Stimulated activated CD4-positive, alpha-beta T cell treated with anti-CD3 and anti-CD28 coated beads, Interleukin-1b, Interleukin-23, amount 100 ng/mL, for 4 hours (primary cell): ENCODE measurements around the gene CEP41.

Experiments used
- DNase-seq, 2 donors: peaks; one replicate each; pipeline ENCODE4 v3.0.0-alpha.2; 2020; ENCODE audit warnings: low read depth in 2 of 2

CEP41 gene

DNA sequence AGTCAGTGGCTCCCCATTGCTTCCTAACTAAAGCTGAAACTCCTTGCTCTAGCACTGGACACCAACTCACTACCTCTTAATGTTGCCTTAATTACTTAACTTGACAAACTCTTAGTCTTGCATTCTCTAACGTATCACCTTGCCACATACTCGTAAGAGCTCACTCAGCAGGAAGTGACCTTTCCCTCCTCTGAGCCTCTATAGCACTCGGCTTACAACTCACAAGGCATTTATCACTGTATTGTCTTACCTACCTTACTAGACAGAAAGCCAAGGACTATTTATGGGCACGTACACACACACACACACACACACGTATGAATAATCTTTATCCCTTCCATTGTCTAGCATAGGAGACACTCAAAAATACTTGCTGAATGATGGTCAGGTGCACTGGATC, 21.2 kb downstream of the CEP41 start:
- no peak for DNase-seq

DNA sequence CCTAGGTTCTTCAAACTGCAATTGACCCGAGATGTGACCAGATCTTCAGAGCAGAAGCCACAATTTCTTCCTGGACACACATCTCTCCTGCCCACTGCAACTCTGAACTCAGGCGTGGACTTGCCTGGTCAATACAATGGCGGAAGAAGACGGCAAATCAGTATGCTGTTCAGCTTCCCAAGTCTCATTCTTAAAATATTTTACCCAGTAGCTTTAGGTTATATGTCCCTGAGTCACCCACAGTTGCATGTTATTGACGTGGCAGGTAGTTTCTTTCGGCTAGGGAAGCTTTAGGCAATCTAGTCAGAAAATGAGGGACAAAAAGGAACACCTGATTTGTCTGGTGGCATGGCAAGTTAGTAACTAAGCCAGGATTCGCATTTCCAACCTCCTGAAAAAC, 22.5 kb downstream of the CEP41 start:
- DNase-seq, result no peak

DNA sequence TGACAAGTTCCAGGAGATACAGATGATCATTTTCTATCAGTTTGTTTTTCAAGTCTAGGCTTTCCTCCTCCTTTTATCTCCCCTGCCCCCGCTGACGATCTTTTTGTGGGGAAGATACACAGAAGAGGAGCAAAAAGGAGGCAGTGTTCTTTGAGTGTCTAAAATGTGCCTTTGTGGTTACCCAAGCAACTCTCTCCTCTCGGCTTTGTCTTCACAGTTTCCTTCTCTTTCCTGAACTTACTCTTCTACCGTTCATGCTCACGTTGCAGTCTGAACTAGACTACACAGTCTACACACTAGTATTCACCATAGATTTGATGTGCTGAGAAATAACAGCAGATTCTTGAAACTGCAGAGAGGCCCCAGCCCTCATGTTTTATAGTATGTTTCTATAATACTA, 23.6 kb downstream of the CEP41 start:
- DNase-seq, result no peak

DNA sequence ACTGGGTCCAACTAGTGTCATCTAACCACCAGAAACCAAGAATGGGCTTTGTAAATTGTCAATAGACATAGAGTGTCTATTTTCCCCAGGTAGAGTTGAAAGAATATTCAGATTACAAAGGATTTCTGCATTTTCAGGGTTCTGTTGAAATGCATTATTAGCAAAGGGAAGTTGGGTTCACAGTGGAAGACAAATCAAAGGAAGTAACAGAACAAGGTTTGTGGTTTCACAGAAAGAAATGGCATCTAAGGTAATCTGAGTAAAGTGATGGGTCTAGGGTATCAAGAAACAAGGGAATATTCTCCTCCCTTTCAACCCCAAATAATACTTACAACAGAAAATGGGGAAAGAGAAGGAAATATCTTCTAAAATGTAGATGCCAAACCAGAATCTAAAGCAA, 25.8 kb downstream of the CEP41 start:
- no peak for DNase-seq

DNA sequence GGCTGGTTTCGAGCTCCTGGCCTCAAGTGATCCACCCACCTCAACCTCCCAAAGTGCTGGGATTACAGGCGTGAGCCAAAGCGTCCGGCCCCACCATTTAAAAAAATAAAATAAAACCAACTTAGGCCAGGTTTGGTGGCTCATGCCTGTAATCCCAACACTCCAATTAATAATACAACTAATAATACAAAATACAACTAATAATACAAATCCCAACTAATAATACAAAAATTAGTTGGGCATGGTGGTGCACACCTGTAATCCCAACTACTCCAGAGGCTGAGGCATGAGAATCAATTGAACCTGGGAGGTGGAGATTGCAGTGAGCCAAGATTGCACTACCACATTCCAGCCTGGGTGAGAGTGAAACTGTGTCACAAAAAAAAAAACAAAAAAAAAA, 27.6 kb downstream of the CEP41 start:
- no peak for DNase-seq

- DNase-seq, result no peak
These were observed 29.8 kb downstream of the CEP41 start for GRCh38 chr7:130410868-130411541.

DNA sequence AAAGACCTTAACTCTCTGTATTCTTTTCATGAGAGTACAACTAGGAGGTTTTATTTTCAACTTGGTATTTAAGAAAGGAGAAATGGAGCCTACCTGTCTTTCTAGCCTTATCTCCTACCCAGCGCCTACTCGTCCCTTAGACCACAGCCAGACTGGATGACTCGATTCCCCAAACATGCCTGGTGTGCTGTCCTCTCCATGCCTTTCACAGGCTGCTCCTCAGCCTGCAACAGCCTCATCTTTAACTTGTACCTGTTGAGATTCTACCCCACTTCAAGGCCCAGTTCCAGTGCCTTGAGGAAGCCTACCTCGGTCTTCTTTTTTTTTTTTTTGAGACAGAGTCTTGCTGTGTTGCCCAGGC, 31.1 kb downstream of the CEP41 start:
- DNase-seq, result no peak

DNA sequence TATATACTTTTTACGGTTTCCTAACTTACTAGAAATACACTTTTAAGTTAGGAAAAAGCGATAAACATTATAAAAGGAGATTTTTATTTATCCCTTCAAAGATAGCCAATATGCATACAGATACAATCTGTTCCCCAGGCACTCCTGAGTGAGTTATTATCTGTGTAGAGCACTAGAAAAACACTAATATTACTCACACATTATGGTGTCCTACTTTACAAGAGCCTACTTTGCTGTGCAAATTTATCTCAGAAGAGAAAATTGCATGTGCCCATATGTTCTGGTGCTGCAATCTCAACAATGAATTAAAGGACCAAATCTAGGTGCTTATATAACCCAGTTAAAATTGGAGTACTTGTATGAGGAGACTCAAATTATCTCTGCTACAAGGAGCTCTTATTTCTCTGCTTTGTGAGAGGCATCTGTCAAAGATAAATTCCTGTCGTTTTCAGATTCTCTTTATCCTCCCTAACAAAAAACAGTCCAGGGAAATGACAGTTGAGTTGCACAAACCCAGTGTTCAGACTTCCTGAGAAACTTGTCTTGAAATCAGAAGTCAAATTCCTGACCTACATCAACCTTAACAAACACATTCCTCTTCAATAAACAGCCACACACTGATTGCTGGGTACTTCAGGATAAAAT, 31.6 kb downstream of the CEP41 start:
- DNase-seq, result no peak

- no peak for DNase-seq
These were observed 35.8 kb downstream of the CEP41 start for GRCh38 chr7:130405003-130405402.

DNA sequence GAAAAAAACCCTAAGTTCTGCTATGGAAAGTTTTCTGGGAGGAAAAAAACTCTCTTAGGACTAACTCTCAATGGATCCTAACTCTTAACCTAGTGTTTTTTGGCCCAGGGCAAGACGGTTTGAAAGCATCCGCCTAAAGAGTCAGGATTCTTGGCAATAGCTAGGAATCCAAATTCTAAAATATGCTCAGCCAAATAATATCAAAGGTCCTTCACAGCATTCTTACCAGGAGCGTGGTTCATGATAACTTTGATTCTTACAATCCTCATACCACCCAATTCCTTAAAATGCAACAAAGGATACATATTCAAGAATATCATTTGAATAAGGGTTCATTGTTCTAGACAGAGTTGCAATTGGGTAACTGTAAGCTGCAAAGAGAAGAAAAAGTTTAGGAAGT, 39.2 kb downstream of the CEP41 start:
- DNase-seq, result no peak

DNA sequence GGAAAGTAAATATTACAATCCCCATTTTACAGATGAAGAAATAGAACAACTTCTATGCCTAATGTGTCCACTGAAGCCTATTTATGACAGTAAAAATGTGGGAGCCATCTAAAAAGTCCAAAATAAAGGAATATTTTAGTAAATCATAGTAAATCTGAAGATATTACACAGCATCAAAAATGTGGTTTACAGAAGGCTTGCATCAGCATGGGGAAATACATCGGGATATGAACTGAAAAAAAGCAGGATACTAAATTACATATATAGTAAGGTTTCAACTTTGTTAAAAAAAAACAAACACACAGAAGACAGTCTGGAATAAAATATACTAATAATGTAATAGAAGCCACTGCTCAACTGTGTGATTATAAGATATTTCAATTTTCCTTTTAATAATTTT, 39.7 kb downstream of the CEP41 start:
- no peak for DNase-seq

DNA sequence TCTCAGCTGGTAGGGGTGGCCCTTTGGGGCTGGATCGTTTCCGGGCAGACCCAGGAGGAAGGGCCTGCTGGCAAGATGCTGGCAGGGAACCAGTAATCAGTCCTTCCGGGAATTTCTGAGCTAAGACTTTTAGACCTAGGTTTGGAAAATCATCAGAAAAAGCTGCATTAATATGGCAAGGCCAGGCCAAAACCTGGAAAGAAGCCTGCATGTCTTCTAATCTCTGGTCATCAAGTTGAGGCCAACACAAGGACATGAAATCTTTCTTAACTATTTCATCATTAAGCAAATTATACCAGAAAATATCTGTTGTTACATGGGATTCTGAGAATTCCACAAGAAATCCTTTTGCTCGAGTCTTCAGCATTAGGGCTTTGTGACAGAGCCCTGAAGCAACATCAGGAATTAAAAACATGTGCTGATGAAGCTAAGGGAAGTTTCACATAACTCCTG, 40.7 kb downstream of the CEP41 start:
- no peak for DNase-seq

- no peak for DNase-seq
These were observed 42.2 kb downstream of the CEP41 start for GRCh38 chr7:130398526-130399090.

GRCh38 chr7:130397758-130398073, 43.1 kb downstream of the CEP41 start:
- no peak for DNase-seq

DNA sequence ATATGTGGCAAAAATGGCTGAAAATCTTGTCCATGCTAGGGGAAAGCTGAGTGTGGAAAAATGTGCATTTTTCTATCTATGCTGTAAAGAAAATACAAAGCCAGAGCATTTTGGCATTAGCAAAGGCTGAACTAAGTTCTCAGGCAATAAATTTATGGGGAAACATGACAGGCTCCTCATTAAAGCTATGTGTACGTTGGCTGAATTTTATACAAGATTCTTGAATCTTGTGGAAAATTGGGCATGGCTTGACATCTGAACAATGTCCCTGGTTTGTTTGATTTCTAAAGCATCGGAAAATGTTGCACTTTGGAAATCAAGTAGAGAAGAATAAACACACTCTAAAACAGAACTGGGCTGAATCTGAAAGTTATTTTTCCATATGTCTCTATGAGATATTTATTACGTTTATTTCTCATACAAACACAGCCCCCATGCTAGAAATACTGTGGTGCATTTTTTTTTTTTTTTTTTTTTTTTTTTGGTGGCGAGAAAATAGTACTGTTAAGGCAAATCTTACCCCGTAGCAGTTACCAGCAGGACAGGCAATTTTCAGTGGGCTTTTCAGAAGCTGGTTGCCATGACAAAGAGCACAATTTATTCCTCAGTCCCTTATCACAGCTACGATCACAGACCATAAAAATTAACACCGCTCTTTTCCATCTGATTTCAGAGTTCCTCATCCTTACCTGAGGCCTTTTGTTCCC, 43.6 kb downstream of the CEP41 start:
- no peak for DNase-seq

GRCh38 chr7:130396109-130396508, 44.7 kb downstream of the CEP41 start:
- no peak for DNase-seq

DNA sequence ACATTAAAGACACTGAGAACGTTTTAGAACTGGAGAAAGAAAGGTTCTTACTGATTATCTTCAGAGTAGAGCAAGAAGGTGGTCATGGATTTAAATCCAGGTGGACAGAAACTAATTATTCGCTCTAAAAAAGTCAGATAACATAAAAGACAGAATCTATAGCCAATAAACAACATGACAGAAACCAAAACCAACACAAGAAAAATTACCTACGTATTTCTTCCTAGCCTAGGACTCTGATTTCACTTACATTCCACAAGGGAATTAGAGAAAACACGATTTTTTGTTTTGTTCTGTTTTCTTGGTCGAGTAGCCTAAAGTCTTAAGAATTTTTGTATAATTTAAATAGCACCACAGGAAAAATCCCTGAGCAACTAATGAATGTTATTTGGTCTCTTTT, 45.4 kb downstream of the CEP41 start:
- DNase-seq, result no peak

DNA sequence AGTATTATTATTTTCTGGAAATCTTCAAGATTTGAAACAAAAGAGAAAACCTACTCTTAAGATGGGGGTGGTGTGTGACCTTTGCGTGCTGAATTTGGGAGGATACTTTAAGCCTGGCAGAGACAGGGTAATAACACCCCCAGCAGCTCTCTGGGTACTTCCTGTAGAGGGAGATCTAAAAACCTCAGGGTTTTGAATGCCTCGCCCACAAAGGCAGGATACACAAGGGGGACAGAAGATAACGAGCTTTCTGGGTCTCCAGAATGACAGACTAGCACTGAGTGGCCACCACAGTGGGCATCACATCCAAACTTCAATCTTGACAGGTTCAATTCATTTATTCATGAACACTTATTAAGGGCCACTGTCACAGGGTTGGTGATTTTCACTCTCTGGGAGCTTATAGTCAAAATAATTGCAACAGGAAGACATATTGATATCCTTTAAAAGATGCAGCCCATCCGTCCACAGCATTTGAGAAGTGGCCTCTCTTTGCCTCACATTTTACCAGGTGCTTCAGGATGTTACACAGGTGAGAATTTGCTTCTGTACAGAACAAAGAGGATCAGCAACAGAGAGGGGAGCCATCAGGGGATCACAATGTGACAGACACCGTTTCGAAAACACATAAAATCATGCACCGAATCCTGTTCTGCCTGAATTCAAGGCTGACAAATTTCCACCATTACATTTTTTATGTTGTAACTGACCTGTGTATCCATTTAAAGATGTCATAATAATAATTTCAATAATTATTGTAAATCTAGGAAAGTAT, 46.2 kb downstream of the CEP41 start:
- peak in 1 of 2 donors; percentile 9 for DNase-seq

DNA sequence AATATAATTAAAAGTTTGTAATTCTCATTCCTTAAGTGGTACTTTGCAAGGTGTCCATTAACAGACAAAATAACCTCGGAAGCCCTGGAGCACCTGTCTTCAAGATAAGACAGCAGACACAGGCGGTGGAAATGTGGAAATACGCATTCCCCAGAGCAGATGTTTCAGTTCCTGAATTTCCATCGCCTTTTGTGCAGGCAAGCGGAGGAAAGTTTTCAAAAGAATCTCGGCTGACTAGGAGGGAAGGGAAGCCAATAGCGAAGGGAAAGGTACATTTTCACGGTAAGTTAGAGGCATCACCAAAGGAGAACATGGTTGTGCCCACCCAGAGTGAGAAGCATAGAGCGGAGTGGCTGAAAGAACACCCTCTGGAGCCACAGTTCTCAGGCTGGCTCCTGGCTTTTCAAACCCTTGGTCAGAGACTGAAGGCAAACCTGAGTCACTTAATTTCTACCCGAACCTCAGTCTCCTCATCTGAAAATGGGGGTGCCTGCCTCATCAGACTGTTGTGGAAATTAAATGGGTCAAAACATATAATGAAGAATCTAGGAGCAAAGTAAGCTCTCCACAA, 46.9 kb downstream of the CEP41 start:
- DNase-seq, result no peak

DNA sequence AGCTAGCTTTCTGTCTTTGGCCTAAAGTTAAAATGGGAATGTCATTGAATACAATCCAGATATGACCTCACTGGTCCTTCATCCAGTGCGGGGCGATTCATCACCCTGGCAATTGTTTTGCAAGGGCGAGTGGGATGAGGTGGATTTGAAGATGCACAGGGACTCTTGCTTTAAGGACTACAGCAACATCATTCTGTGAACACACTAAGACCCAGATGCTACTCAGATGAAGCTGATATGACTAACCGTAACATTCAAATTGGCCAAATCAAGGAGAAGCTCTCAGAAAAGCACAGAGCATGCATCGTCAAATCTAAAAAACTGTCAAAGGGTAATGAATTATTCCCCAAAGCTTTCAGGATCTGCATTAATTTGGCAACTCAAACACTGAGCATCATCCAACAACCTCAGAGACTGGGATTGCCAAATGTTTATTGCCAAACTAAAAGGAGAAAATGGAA, 47.7 kb downstream of the CEP41 start:
- DNase-seq, result no peak

DNA sequence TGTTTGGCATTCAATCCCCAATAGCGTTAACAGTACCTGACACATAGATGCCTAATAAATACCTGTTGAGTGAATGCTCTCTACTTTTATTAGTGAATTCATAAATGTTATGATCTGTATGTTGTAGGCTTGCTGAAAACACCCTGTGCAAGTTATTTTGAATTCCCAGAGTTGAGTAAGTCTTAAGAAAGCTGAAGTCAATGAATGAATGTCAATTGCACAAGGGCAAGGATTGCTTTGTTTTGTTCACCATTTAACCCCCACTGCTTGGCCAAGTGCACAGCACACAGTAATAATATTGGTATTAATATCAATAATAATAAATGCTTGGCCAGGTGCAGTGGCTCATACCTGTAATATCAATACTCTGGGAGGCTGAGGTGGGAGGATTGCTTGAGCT, 50.3 kb downstream of the CEP41 start:
- DNase-seq, result no peak

DNA sequence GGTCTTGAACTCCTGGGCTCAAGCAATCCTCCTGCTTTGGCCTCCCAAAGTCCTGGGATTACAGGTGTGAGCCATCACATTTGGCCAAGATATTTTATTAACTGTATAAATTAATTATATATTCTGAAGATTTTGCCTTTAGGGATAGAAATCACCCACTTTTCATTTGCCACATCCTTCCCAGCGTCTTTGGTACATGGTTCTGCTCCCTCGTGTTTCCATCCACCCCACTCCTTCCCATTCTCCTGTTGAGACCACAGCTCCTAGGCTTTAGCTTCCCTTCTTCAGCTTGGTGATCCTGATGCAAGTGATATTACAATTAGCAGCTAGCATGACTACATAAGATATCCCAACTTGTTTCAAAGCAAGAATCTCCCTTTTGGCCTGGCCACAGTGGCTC, 52.1 kb downstream of the CEP41 start:
- no peak for DNase-seq
